ENCODE data around the gene MAML2. TPM values are rescaled to one million over a fixed set of nuclear protein-coding genes. Genes with fewer than 3 reads are reported as not detected.

MAML2 gene
- total and polyA plus RNA-seq, 2 experiments from 2014 or later: 2.0 to 7.1 TPM

GRCh38 chr11:96127596-96127959, 215.4 kb downstream of the MAML2 start (continued):
- no peak for TF ChIP-seq REST (IDR thresholded peaks at IDR 0.05; ENCODE audit: unreplicated experiment)
- no peak for TF ChIP-seq ETS1 (IDR thresholded peaks at IDR 0.05)
- no peak for TF ChIP-seq NANOG (IDR thresholded peaks at IDR 0.05; ENCODE audit: borderline replicate concordance)
- no peak for TF ChIP-seq CREB1 (CRISPR knock-in tag; IDR thresholded peaks at IDR 0.05; ENCODE audit: low read depth)
- TF ChIP-seq CTCF (conservative IDR thresholded peaks at IDR 0.05; ENCODE audit: low read depth in 2 of 2): no peak
- TF ChIP-seq STAT1 (IDR thresholded peaks at IDR 0.05; ENCODE audit: unreplicated experiment): no peak
- no peak for TF ChIP-seq ZNF331 (CRISPR knock-in tag; IDR thresholded peaks at IDR 0.05; ENCODE audit: low read depth)

- Histone ChIP-seq H3K27me3 (ENCODE audit: insufficient read depth) (no peaks in the 10 kb centered on the region), H3K36me3 (ENCODE audit: insufficient read depth) (no peaks in the 10 kb centered on the region), H2AFZ (no peak overlapping the region), H3K27ac (ENCODE audit: low read depth) (no peak overlapping the region), H3K79me2 (replicated peaks; ENCODE audit: insufficient read depth) (no peaks in the 10 kb centered on the region), H3K4me2 (no peak overlapping the region), H4K20me1 (replicated peaks; ENCODE audit: insufficient read depth) (no peaks in the 10 kb centered on the region), H3K9me2 (ENCODE audit: insufficient read depth) (peaks cover 6% of the 10 kb centered on the region; the same call in 1 of the 2 replicates), H3K4me3 (no peak overlapping the region), H3K4me1 (ENCODE audit: insufficient read depth) (no peaks in the 10 kb centered on the region), H3F3A (replicated peaks; ENCODE audit: low read depth) (no peaks in the 10 kb centered on the region)
- Mint-ChIP-seq H3K36me3 (ENCODE audit: low read depth) (no peaks in the 10 kb centered on the region), H3K27ac (no peak overlapping the region), H3K4me1 (peaks cover 6% of the 10 kb centered on the region), H3K27me3 (ENCODE audit: insufficient read depth, low read depth, poor library complexity) (peaks cover 4% of the 10 kb centered on the region), H3K4me3 (no peak overlapping the region), H3K9me3 (no peaks in the 10 kb centered on the region)
- no peak for ATAC-seq
- no peak for DNase-seq (ENCODE audit: low spot score)
- TF ChIP-seq CTCF (conservative IDR thresholded peaks at IDR 0.05; ENCODE audit: low read depth in 2 of 2) (no peak), ZNF462 (CRISPR knock-in tag; IDR thresholded peaks at IDR 0.05) (no peak), EZH2phosphoT487 (IDR thresholded peaks at IDR 0.05; ENCODE audit: unreplicated experiment) (no peak)
These were observed 215.9 kb downstream of the MAML2 start for GRCh38 chr11:96126917-96127595.

All from GM23338 (cell line).